NCI-H1417 (cell line): ENCODE results near the gene PDE4D.
"Not testable (repeated sequence)": the region's sequence is repeated elsewhere in the genome, so short reads cannot be mapped to it uniquely, and the experiment has no call there.

ENCODE experiments used
- DNase-seq, 3 experiments: peaks; one replicate each; lab custom pipeline; 2025; lab: John Stamatoyannopoulos, UW

PDE4D gene

GRCh38 chr5:59421986-59422941, 471.3 kb downstream of the PDE4D start:
- no peak for DNase-seq

- no peak for DNase-seq
Measured at GRCh38 chr5:59420596-59420995, 472.9 kb downstream of the PDE4D start.

DNA sequence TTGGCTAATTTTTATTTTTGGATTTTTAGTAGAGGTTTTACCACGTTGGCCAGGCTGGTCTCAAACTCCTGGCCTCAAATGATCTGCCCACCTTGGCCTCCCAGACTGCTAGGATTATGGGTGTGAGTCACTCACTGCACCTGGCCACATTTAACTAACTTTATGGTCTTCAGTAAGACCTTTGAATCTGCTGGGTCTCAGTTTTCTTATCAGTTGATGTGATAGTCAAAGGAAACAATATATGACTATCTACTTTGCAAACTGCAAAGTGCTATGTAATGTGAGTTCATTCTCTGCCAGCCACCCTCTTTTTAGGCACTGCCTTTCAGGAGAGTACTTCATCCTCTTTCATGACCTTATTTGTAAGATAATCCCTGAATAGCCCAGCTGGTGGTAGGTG, 474.7 kb downstream of the PDE4D start:
- peak in 2 of 3 experiments; percentile 2 to 57 for DNase-seq

DNA sequence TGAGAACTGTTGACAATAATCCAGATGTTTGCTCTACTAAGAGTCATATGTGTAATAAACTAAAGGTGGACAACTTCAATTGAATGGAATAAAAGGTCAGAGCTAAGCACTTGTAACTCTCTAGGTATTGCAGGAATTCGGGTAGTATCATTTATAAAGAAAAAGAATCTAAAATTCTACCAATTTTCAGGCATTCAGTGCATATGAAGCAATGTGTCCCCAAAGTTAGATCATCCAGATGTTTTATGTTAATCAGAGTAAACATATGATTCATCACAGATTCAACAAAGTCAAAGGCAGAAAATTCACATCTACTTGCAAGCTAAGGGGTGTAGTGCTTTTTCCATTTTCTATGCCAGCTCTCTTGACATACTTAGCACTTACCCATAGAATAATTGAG, 477.1 kb downstream of the PDE4D start:
- DNase-seq = no peak

DNA sequence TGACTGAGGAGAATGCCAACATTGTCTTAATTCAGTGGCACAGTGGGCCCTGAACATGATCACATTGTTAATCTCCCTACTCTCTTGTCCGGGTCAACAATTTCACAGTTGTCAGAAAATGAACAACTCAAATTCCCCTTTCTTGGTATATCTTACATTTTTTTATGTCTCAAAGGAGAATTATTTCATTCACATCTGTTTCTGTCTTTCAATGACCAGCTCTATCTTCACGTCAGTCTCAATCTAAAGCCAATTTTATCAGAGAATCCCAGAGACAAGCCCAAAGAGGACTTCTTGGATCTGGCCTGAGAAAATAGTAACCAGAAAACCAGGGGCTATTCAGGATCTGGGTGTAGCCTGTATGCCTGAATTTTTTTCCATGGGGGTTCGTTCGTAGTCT, 477.5 kb downstream of the PDE4D start:
- DNase-seq = no peak

- DNase-seq = no peak
Measured at GRCh38 chr5:59412428-59412827, 481.1 kb downstream of the PDE4D start.

DNA sequence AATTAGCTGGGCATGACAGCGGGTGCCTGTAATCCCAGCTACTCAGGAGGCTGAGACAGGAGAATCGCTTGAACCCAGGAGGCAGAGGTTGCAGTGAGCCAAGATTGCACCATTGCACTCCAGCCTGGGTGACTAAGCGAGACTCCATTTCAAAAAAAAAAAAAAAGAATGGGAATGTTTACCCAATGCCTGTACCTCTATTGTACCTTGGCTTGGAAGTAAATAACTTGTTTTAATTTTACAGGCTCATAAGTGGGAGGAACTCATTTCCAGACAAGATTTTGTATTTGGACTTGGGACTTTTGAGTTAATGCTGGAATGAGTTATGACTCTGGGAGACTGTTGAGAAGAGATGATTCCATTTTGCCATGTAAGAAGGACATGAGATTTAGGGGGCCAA, 484.5 kb downstream of the PDE4D start:
- DNase-seq = not testable (repeated sequence)

GRCh38 chr5:59407967-59408366, 485.6 kb downstream of the PDE4D start:
- no peak for DNase-seq

DNA sequence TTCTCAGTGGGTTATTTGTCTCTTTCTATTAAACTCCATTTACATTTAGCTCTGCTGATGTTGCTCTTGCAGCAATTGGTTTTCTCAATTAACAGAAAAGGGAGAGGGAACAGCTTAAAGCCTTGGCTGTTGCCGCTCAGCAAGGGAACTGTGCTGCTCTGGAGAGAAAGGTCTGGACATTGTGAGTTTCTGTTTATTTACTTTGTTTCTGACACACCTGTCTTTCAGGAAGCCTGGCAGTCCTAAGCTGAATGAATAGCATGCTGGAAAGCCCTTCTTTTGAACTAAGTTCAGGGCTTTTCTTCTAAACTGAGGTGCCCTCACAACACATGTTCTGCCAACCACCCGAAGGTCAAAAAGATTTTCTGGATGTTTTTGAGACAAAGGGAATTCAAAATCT, 491.9 kb downstream of the PDE4D start:
- peak in 2 of 3 experiments; percentile 36 to 75 for DNase-seq

DNA sequence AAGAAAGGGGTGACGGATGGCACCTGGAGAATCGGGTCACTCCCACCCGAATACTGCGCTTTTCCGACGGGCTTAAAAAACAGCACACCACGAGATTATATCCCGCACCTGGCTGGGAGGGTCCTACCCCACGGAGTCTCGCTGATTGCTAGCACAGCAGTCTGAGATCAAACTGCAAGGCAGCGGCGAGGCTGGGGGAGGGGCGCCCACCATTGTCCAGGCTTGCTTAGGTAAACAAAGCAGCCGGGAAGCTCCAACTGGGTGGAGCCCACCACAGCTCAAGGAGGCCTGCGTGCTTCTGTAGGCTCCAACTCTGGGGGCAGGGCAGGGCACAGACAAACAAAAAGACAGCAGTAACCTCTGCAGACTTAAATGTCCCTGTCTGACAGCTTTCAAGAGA, 498.6 kb downstream of the PDE4D start:
- DNase-seq = not testable (repeated sequence)

GRCh38 chr5:59393585-59394420, 499.7 kb downstream of the PDE4D start:
- DNase-seq = no peak

DNA sequence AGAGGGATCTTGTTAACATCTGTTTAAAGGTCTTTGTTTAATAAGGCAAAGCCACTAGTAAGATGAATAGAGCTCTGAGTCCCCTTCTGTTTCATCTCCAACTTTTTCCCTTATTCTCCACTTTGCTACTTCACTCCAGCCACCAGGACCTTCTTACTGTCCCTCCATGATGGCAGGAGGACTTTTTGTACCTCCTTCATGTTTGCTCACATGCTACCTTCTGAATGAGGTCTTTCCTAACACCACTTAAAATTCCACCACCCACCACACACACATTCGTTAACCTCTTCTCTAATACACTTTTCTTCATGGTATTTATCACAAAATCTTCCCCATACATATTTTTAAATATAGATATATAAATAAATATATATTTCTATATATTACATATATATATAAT, 501.9 kb downstream of the PDE4D start:
- DNase-seq = no peak

GRCh38 chr5:59390989-59391388, 502.5 kb downstream of the PDE4D start:
- no peak for DNase-seq

GRCh38 chr5:59390074-59390659, 503.4 kb downstream of the PDE4D start:
- DNase-seq = peak in 2 of 3 experiments; percentile 51 to 54

DNA sequence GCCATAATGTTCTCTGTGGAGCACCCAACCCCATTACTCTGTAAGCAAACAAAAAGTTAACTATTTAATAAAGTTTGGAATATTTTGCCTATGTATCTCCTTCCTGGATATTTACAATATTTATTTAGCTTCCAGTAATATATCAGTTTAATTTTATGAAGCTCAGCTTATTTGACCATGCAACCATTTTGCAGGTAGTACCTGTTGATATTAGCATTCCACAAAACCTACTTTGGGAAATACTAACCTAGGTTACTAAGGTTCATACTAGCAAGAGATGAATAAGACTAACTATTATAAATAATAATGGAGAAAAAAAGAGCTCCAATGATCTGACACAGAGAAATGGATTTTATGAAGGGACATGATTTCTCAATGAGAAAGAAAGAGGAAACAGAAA, 506.4 kb downstream of the PDE4D start:
- DNase-seq = no peak

- DNase-seq = no peak
Measured at GRCh38 chr5:59385700-59386099, 507.8 kb downstream of the PDE4D start.

DNA sequence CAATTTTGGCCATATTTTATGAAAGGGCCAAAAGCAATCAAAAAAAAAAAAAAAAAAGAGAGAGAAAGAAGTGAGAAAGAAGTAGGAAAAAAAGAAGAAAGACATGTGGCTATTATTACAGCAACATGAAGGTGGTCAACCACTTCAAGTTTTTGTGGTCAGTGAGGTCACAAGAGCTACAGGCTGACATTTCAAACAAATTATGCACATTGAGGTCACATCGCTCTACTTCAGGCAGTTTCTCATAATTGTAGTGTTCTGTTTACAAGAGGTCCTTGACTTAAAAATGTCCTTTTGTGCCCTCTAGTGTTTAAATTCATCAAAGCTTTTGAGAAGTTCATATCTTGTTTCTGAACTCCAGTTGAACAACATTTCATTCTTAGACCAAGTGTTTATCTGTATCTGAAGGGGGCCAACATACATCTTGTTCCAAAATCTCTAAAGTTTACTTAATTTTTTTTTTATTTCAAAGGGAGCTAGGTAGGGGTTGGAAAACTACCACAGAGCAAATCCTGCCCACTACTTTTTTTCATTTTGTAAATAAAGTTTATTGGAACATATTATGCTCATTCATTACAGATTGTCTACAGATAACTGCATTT, 513.1 kb downstream of the PDE4D start:
- DNase-seq = peak; percentile 14 to 76 (median 74)

DNA sequence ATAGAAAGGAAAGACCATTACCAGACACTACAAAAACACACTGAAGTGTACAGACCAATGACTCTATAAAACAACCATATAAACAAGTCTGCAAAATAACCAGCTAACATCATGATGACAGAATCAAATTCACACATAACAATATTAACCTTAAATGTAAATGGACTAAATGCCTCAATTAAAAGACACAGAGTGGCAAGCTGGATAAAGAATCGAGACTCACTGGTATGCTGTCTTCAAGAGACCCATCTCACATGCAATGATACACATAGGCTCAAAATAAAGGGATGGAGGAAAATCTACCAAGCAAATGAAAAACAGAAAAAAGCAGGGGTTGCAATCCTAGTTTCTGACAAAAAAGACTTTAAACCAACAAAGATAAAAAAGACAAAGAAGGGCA, 519.5 kb downstream of the PDE4D start:
- not testable (repeated sequence) for DNase-seq

- DNase-seq = no peak
Measured at GRCh38 chr5:59371525-59372127, 521.9 kb downstream of the PDE4D start.

DNA sequence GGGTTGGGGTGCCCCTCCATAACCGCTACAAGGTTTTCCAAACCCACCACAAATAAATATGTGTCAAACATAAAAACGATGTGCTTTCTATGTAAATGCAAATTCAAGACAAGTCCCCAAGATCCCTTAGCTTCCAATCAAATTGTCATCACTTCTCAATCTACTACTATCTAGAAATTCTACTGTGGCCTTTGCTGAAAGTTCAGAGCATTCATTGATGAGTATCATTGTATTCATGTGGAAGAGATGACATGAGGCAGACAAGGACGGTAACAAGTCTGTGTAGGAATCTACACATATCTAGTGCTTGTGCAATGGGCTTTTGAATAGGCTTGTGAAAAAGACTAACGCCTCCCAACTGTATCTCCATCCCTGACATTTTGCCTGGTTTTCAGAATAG, 524.6 kb downstream of the PDE4D start:
- DNase-seq = no peak

- DNase-seq = peak; percentile 21 to 67 (median 61)
Measured at GRCh38 chr5:59367791-59368394, 525.6 kb downstream of the PDE4D start.
